GM12878 (cell line): ENCODE data around the gene SQOR. TPM values are rescaled to one million over a fixed set of nuclear protein-coding genes. Genes with fewer than 3 reads are reported as not detected.

ENCODE experiments used
- ATAC-seq: fragments of 200-7000 bp; cut with Tn5 transposase; 3 replicates; pipeline ENCODE4 v1.9.1; 2020; ENCODE audit warnings: mild to moderate bottlenecking, moderate library complexity
- BruUV-seq: library from RNA; stranded (reverse); fragments of 400-500 nt; replicated peaks from 2 replicates; lab custom pipeline; 2021; lab: Mats Ljungman, UMichigan
- CTCF ChIA-PET: fragments of 300-600 bp; sonication (Branson Sonifier 250); formaldehyde crosslinking; extraction: SDS; loops from one replicate; lab custom pipeline; 2021; ENCODE audit warnings: inconsistent platforms; lab: Yijun Ruan, JAX
- POLR2A ChIA-PET: fragments of 350-600 bp; formaldehyde crosslinking; extraction: SDS; loops from one replicate; lab custom pipeline; 2021; ENCODE audit warnings: inconsistent platforms; lab: Charles Lee
- RAD21 ChIA-PET: fragments of 300-600 bp; sonication (Branson Sonifier 250); formaldehyde crosslinking; loops from one replicate; lab custom pipeline; 2023; ENCODE audit warnings: antibody characterized with exemption; ENCODE audit not compliant: unreplicated experiment; lab: Charles Lee
- SMC1A ChIA-PET: fragments of 300-600 bp; sonication (Branson Sonifier 250); formaldehyde crosslinking; loops from one replicate; lab custom pipeline; 2023; ENCODE audit not compliant: unreplicated experiment, uncharacterized antibody; lab: Charles Lee
- DNase-seq: peaks from one replicate; pipeline ENCODE4 v3.0.0-alpha.2; 2011; ENCODE audit warnings: low read depth, low spot score
- FAIRE-seq: peaks from 3 replicates; lab custom pipeline; 2011; peaks lifted over from hg19 to GRCh38; lab: Jason Lieb, UNC
- H2AFZ ChIP-seq: 2 replicates; pipeline ENCODE4 v1.6.0; 2011; ENCODE audit warnings: low read depth, low read length, control low read depth; ENCODE audit not compliant: control insufficient read depth
- H3K27ac ChIP-seq: 2 replicates; pipeline ENCODE4 v1.5.1; 2011; ENCODE audit warnings: control low read depth; ENCODE audit not compliant: control insufficient read depth, insufficient read depth
- H3K27me3 ChIP-seq, 2 experiments: replicated peaks in 1 of 2; 2 replicates each; pipeline versions ENCODE4 v1.6.0 to v1.6.1; 2011; ENCODE audit warnings: low read length in 1 of 2; ENCODE audit not compliant: control insufficient read depth in 2 of 2, insufficient read depth in 2 of 2
- H3K36me3 ChIP-seq, 2 experiments: 2 replicates each; pipeline ENCODE4 v1.5.1; 2011; ENCODE audit warnings: low read length in 1 of 2; ENCODE audit not compliant: control insufficient read depth in 2 of 2, insufficient read depth in 2 of 2
- H3K4me1 ChIP-seq: 2 replicates; pipeline ENCODE4 v1.6.1; 2011; ENCODE audit warnings: mild to moderate bottlenecking, low read length, moderate library complexity, mixed read lengths; ENCODE audit not compliant: control insufficient read depth, insufficient read depth
- H3K4me2 ChIP-seq: 2 replicates; pipeline ENCODE4 v1.6.0; 2011; ENCODE audit warnings: control low read depth; ENCODE audit not compliant: control insufficient read depth, insufficient read depth
- H3K4me3 ChIP-seq: fragments of 200-600 bp; sonication (generic); 2 replicates; pipeline ENCODE4 v1.5.1; 2016
- H3K79me2 ChIP-seq: 2 replicates; pipeline ENCODE4 v1.6.0; 2011; ENCODE audit warnings: low read length; ENCODE audit not compliant: control insufficient read depth, insufficient read depth
- H3K9ac ChIP-seq: 2 replicates; pipeline ENCODE4 v1.8.0; 2011; ENCODE audit warnings: low read length, control low read depth, mixed read lengths; ENCODE audit not compliant: control insufficient read depth, insufficient read depth
- H3K9me3 ChIP-seq: replicated peaks from 3 replicates; pipeline ENCODE4 v1.5.1; 2011; ENCODE audit warnings: mild to moderate bottlenecking, low read length; ENCODE audit not compliant: control insufficient read depth, insufficient read depth
- H4K20me1 ChIP-seq: 2 replicates; pipeline ENCODE4 v1.6.0; 2011; ENCODE audit not compliant: control insufficient read depth, insufficient read depth
- KLF5 ChIP-seq: fragments of 450-650 bp; IDR thresholded peaks from 2 replicates; pipeline ENCODE4 v1.6.1; 2014; ENCODE audit warnings: mild to moderate bottlenecking; ENCODE audit not compliant: partially characterized antibody
- RELA ChIP-seq: fragments of 450-650 bp; IDR thresholded peaks from 2 replicates; pipeline ENCODE4 v1.8.0; 2014; ENCODE audit warnings: borderline replicate concordance; ENCODE audit not compliant: partially characterized antibody
- SMARCA5 ChIP-seq: fragments of 450-650 bp; IDR thresholded peaks from 2 replicates; pipeline ENCODE4 v1.6.1; 2017; ENCODE audit warnings: mild to moderate bottlenecking
- SREBF2 ChIP-seq: IDR thresholded peaks from 2 replicates; pipeline ENCODE4 v1.6.1; 2012; ENCODE audit warnings: mild to moderate bottlenecking, low read length
- WGBS: methylation state at CpG from one replicate; pipeline ENCODE4 v1.1.6; 2016; ENCODE audit warnings: low lambda C conversion rate; ENCODE audit not compliant: insufficient replicate concordance, insufficient coverage; ENCODE audit errors: missing lambda C conversion rate; 5-methylcytosine and 5-hydroxymethylcytosine counted together
- in situ Hi-C: fragments of 300-500 bp; cut with MboI; formaldehyde crosslinking; loops from 9 replicates; pipeline ENCODE4 v1.14.3; 2018; ENCODE audit warnings: mixed read lengths
- intact Hi-C: fragments of 100-400 bp; cut with micrococcal nuclease; formaldehyde crosslinking; loops from one replicate; pipeline ENCODE4 v1.14.2; 2022; ENCODE audit not compliant: unreplicated experiment
- polyA plus RNA-seq, 11 experiments: library from polyadenylated mRNA; depleted of rRNA in 4 of 11; unstranded in 6 of 11; stranded (reverse) in 5 of 11; fragments of >200 nt; fragmentation: Nextera tagmentation in 4 of 11; fragmentation: Illumina TruSeq in 1 of 11; extraction: Ambion mirVana in 4 of 11; extraction: Trizol in 1 of 11; gene quantifications; 1 replicate in 1 of 11; 2 replicates in 10 of 11; pipeline versions ENCODE4 v1.2.1 to v1.2.3, GENCODE V29; 2011 to 2016; ENCODE audit warnings: inconsistent platforms in 2 of 11, missing spikeins in 2 of 11, low read depth in 1 of 11
- total RNA-seq, 4 experiments: library from RNA; depleted of rRNA in 3 of 4; stranded (reverse); fragments of >200 nt in 3 of 4; fragmentation: Illumina TruSeq in 1 of 4; extraction: Trizol in 1 of 4; gene quantifications; 2 replicates each; pipeline versions ENCODE4 v1.2.1 to v1.2.3, GENCODE V29; 2013 to 2021

SQOR gene
- total and polyA plus RNA-seq, 10 of the 15 experiments (the other 5 are each of a cell fraction or from before 2014, with no cell fraction given) = 14.5 to 74.7 (median 44.2) TPM

GRCh38 chr15:45666119-45666875 is 31.5 kb downstream of the SQOR start:
- Histone ChIP-seq H2AFZ (no peak overlapping the region), H3K79me2 (no peaks in the 10 kb centered on the region), H4K20me1 (no peaks in the 10 kb centered on the region), H3K27me3 (no peaks in the 10 kb centered on the region), H3K36me3 (peaks cover 2 to 7% of the 10 kb centered on the region in 2 experiments; a peak in 3 of 4 replicates), H3K27ac (no peak overlapping the region), H3K9ac (no peak overlapping the region), H3K4me3 (no peak overlapping the region), H3K4me2 (no peak overlapping the region), H3K4me1 (no peaks in the 10 kb centered on the region), H3K9me3 (no peaks in the 10 kb centered on the region)
- no TSS peak for BruUV-seq
- ChIA-PET SMC1A (no interaction called here), RAD21 (no interaction called here), CTCF (no interaction called here), POLR2A (no interaction called here)
- WGBS = 100% methylated on average over 1 of the region's 1 CpG
- in situ Hi-C loops = no loop called here
- intact Hi-C loops = no loop called here
- DNase-seq (no peak), FAIRE-seq (no peak), ATAC-seq (no peak)
- TF ChIP-seq KLF5 (no peak), RELA (no peak)

GRCh38 chr15:45667002-45667401 is 32.2 kb downstream of the SQOR start:
- in situ Hi-C loops (no loop called here), intact Hi-C loops (no loop called here)
- no peak overlapping the region for H3K4me2 ChIP-seq
- ChIA-PET RAD21 (interaction anchor here (0.7 kb wide), 1 partner anchor 257 kb away, joined by 3 read pairs; no protein-coding TSS in a partner anchor), CTCF (no interaction called here), POLR2A (no interaction called here), SMC1A (no interaction called here)
- 98% methylated on average over 2 of the region's 2 CpGs for WGBS
- BruUV-seq = no TSS peak
- peaks cover 2 to 5% of the 10 kb centered on the region in 2 experiments; a peak in 3 of 4 replicates for H3K36me3 ChIP-seq
- TF ChIP-seq SMARCA5 = no peak
- TF ChIP-seq SREBF2 = no peak
- H3K27me3 ChIP-seq = no peaks in the 10 kb centered on the region
- H3K79me2 ChIP-seq = no peaks in the 10 kb centered on the region
- H2AFZ ChIP-seq = no peak overlapping the region
- FAIRE-seq (no peak), DNase-seq (no peak), ATAC-seq (no peak)
- H3K9me3 ChIP-seq = no peaks in the 10 kb centered on the region
- H4K20me1 ChIP-seq = no peaks in the 10 kb centered on the region
- no peak overlapping the region for H3K9ac ChIP-seq
- H3K27ac ChIP-seq = no peak overlapping the region
- no peaks in the 10 kb centered on the region for H3K4me1 ChIP-seq
- H3K4me3 ChIP-seq = no peak overlapping the region
